ENCODE data around the gene RNASE7.

Gene RNASE7

GRCh38 chr14:21090940-21091663 lies 48.9 kb downstream of the RNASE7 start:
- TF ChIP-seq, protein P1, sequence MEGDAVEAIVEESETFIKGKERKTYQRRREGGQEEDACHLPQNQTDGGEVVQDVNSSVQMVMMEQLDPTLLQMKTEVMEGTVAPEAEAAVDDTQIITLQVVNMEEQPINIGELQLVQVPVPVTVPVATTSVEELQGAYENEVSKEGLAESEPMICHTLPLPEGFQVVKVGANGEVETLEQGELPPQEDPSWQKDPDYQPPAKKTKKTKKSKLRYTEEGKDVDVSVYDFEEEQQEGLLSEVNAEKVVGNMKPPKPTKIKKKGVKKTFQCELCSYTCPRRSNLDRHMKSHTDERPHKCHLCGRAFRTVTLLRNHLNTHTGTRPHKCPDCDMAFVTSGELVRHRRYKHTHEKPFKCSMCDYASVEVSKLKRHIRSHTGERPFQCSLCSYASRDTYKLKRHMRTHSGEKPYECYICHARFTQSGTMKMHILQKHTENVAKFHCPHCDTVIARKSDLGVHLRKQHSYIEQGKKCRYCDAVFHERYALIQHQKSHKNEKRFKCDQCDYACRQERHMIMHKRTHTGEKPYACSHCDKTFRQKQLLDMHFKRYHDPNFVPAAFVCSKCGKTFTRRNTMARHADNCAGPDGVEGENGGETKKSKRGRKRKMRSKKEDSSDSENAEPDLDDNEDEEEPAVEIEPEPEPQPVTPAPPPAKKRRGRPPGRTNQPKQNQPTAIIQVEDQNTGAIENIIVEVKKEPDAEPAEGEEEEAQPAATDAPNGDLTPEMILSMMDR (IDR thresholded peaks at IDR 0.05; ENCODE audit: low read length): no peak
- no peak for TF ChIP-seq EZH2 (IDR thresholded peaks at IDR 0.05; ENCODE audit: borderline replicate concordance, low read length)
- H3K4me2 ChIP-seq (ENCODE audit: low read length): no peak overlapping the region
- no peaks in the 10 kb centered on the region for H4K20me1 ChIP-seq (ENCODE audit: insufficient read depth, low read length)
- no peaks in the 10 kb centered on the region for H3K79me2 ChIP-seq (ENCODE audit: insufficient read depth, low read length)
- H3K4me3 ChIP-seq (ENCODE audit: low read depth, low read length, poor library complexity, severe bottlenecking): no peak overlapping the region
- H3K9me3 ChIP-seq (ENCODE audit: low read length): no peaks in the 10 kb centered on the region
- H3K4me1 ChIP-seq (ENCODE audit: insufficient read depth, low read length, severe bottlenecking): peaks cover 4% of the 10 kb centered on the region
- H3F3A ChIP-seq (ENCODE audit: insufficient read depth, low read length): no peaks in the 10 kb centered on the region
- no peaks in the 10 kb centered on the region for H3K36me3 ChIP-seq (ENCODE audit: insufficient read depth, low read length)
- no peak overlapping the region for H3K27ac ChIP-seq (ENCODE audit: low read depth, low read length, poor library complexity, severe bottlenecking)
- H2AFZ ChIP-seq (ENCODE audit: low read length): no peak overlapping the region
- H3K9me2 ChIP-seq (ENCODE audit: low read depth, low read length): no peaks in the 10 kb centered on the region
- H3K9ac ChIP-seq (ENCODE audit: low read length): no peak overlapping the region
- no peaks in the 10 kb centered on the region for H3K27me3 ChIP-seq (ENCODE audit: insufficient read depth, low read length)

DNA sequence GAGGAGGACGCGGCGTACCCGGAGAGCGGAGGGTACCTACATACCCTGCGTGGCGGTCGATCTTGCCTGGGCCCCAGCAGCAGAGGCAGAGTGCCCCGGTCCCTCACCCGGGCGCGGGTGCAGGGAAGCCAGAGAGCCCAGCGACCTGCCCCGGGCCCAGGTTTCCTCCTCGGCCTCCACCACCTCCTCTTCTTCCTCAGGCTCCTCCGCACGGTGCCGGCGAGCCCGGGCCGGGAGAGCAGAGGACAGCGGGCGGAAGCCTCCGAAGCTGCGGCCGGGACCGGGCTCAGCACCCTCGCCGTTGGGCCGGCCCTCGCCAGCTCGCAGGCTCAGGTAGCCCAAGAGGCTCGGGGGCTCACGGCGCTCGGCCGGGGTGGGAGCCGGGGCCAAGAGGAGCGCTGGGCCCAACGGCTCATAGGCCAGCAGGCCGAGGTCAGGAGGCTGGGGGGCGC lies 49.7 kb downstream of the RNASE7 start:
- Histone ChIP-seq H3K9me3 (ENCODE audit: low read length) (no peaks in the 10 kb centered on the region), H3K4me1 (ENCODE audit: insufficient read depth, low read length, severe bottlenecking) (peaks cover 4% of the 10 kb centered on the region), H3K27ac (ENCODE audit: low read depth, low read length, poor library complexity, severe bottlenecking) (no peak overlapping the region), H3K9ac (ENCODE audit: low read length) (no peak overlapping the region), H3K4me2 (ENCODE audit: low read length) (no peak overlapping the region), H2AFZ (ENCODE audit: low read length) (no peak overlapping the region), H3K9me2 (ENCODE audit: low read depth, low read length) (no peaks in the 10 kb centered on the region), H3K36me3 (ENCODE audit: insufficient read depth, low read length) (no peaks in the 10 kb centered on the region), H4K20me1 (ENCODE audit: insufficient read depth, low read length) (no peaks in the 10 kb centered on the region), H3K79me2 (ENCODE audit: insufficient read depth, low read length) (no peaks in the 10 kb centered on the region), H3K27me3 (ENCODE audit: insufficient read depth, low read length) (no peaks in the 10 kb centered on the region), H3F3A (ENCODE audit: insufficient read depth, low read length) (no peaks in the 10 kb centered on the region), H3K4me3 (ENCODE audit: low read depth, low read length, poor library complexity, severe bottlenecking) (no peak overlapping the region)
- TF ChIP-seq, protein P1 (IDR thresholded peaks at IDR 0.05; ENCODE audit: low read length): no peak
- TF ChIP-seq EZH2 (IDR thresholded peaks at IDR 0.05; ENCODE audit: borderline replicate concordance, low read length): no peak

GRCh38 chr14:21092273-21093011 lies 50.3 kb downstream of the RNASE7 start:
- peak overlapping the region; percentile 38; the same call in 1 of the 2 replicates for H3K4me2 ChIP-seq (ENCODE audit: low read length)
- H3K9ac ChIP-seq (ENCODE audit: low read length): no peak overlapping the region
- no peak overlapping the region for H3K27ac ChIP-seq (ENCODE audit: low read depth, low read length, poor library complexity, severe bottlenecking)
- H3K4me3 ChIP-seq (ENCODE audit: low read depth, low read length, poor library complexity, severe bottlenecking): no peak overlapping the region
- H3F3A ChIP-seq (ENCODE audit: insufficient read depth, low read length): no peaks in the 10 kb centered on the region
- no peaks in the 10 kb centered on the region for H3K27me3 ChIP-seq (ENCODE audit: insufficient read depth, low read length)
- no peaks in the 10 kb centered on the region for H3K9me2 ChIP-seq (ENCODE audit: low read depth, low read length)
- no peaks in the 10 kb centered on the region for H3K79me2 ChIP-seq (ENCODE audit: insufficient read depth, low read length)
- no peaks in the 10 kb centered on the region for H3K9me3 ChIP-seq (ENCODE audit: low read length)
- no peaks in the 10 kb centered on the region for H3K36me3 ChIP-seq (ENCODE audit: insufficient read depth, low read length)
- TF ChIP-seq, protein P1 (IDR thresholded peaks at IDR 0.05; ENCODE audit: low read length): peak; percentile 100
- no peak for TF ChIP-seq EZH2 (IDR thresholded peaks at IDR 0.05; ENCODE audit: borderline replicate concordance, low read length)
- no peaks in the 10 kb centered on the region for H4K20me1 ChIP-seq (ENCODE audit: insufficient read depth, low read length)
- H2AFZ ChIP-seq (ENCODE audit: low read length): no peak overlapping the region
- H3K4me1 ChIP-seq (ENCODE audit: insufficient read depth, low read length, severe bottlenecking): peaks cover 4% of the 10 kb centered on the region
